ENCODE results near the gene BCL2L12.

GRCh38 chr19:49700563-49700962 is 34.8 kb downstream of the BCL2L12 start:
- TF ChIP-seq EP300 (IDR thresholded peaks at IDR 0.05) (no peak), CTCF (IDR thresholded peaks at IDR 0.05) (no peak), POLR2A (IDR thresholded peaks at IDR 0.05) (no peak), POLR2AphosphoS5 (IDR thresholded peaks at IDR 0.05) (no peak)

Measured in upper lobe of left lung (tissue), 4 donors.